ENCODE data around the gene NLRP3. TPM values are rescaled to one million over a fixed set of nuclear protein-coding genes. Genes with fewer than 3 reads are reported as not detected.

Gene NLRP3
- total RNA-seq, 2 experiments from 2014 or later = 7.8 to 8.5 TPM

DNA sequence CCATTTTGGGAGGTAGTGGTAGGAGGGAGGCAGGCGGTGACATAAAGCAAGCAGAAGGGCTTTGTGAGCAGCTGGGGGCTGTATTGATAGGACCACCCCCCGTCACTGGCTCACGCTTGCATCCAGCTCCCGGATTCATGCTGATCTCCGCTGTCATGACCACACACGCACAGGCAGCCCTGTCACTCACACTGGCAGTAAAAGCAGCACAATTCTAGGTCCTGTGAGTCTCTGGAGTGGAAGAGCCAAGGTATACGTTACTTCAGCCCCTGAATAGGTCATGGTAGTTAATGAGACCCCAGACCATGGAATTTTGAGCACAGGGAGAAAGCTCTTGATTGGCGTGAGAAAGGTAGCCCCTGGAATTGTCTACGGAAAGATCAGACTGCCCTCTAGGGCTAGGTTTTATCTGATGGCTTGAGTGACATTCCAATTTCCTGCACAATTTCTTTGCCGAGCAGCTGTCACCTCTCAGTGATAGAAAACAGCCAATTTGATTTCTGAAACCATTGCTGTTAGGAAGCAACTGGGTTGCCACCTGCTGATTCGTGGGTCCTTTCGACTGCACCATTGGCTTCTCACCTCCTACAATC lies 36.6 kb downstream of the NLRP3 start:
- Histone ChIP-seq H3K36me3 (ENCODE audit: insufficient read depth, low read length) (peaks cover 6% of the 10 kb centered on the region), H3K27me3 (ENCODE audit: control insufficient read depth in 1 of 2, insufficient read depth in 2 of 2, low read length in 2 of 2) (no peaks in the 10 kb centered on the region), H3K9me3 (ENCODE audit: control insufficient read depth in 1 of 2, insufficient read depth in 1 of 2, low read length in 2 of 2) (no peaks in the 10 kb centered on the region), H3K4me1 (ENCODE audit: insufficient read depth, low read length) (peaks cover 5% of the 10 kb centered on the region), H3K4me3 (ENCODE audit: low read length) (no peak overlapping the region), H3K27ac (ENCODE audit: low read depth in 1 of 2, low read length in 2 of 2) (no peak overlapping the region)
- Mint-ChIP-seq H3K4me3 (no peak overlapping the region), H3K27ac (no peak overlapping the region), H3K9me3 (no peaks in the 10 kb centered on the region), H3K27me3 (no peaks in the 10 kb centered on the region), H3K4me1 (ENCODE audit: low read depth) (peaks cover 7% of the 10 kb centered on the region), H3K36me3 (ENCODE audit: low read depth) (peaks cover 20% of the 10 kb centered on the region)
- TF ChIP-seq, protein P1, sequence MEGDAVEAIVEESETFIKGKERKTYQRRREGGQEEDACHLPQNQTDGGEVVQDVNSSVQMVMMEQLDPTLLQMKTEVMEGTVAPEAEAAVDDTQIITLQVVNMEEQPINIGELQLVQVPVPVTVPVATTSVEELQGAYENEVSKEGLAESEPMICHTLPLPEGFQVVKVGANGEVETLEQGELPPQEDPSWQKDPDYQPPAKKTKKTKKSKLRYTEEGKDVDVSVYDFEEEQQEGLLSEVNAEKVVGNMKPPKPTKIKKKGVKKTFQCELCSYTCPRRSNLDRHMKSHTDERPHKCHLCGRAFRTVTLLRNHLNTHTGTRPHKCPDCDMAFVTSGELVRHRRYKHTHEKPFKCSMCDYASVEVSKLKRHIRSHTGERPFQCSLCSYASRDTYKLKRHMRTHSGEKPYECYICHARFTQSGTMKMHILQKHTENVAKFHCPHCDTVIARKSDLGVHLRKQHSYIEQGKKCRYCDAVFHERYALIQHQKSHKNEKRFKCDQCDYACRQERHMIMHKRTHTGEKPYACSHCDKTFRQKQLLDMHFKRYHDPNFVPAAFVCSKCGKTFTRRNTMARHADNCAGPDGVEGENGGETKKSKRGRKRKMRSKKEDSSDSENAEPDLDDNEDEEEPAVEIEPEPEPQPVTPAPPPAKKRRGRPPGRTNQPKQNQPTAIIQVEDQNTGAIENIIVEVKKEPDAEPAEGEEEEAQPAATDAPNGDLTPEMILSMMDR (IDR thresholded peaks at IDR 0.05) = no peak
- CTCF ChIA-PET = no interaction called here
- POLR2A ChIA-PET = no interaction called here
- intact Hi-C loops (cut with DNase I, micrococcal nuclease) = no loop called here
- ATAC-seq (ENCODE audit: poor library complexity) (no peak), DNase-seq (no peak)

DNA sequence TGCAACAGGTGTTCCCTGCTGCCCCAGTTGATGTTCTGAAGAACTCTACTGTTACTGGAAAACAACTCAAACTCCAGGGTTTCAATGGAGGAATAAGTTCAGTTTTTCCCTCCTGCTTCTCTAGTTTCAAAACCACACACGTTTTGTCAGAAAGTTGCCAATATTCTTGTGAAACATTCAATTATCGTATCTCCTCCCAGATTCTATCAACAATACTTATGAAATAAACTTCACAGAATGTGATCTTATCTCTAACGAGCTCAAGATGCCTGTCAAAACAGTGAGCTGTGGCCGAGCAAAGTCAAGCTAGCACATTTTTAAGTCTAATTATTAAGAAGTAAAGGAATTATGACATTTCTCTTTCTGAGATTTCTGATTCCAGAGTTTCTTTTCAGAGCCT lies 37.3 kb downstream of the NLRP3 start:
- Histone ChIP-seq H3K36me3 (ENCODE audit: insufficient read depth, low read length) (peaks cover 4% of the 10 kb centered on the region), H3K4me1 (ENCODE audit: insufficient read depth, low read length) (peaks cover 5% of the 10 kb centered on the region), H3K27ac (ENCODE audit: low read depth in 1 of 2, low read length in 2 of 2) (no peak overlapping the region), H3K27me3 (ENCODE audit: control insufficient read depth in 1 of 2, insufficient read depth in 2 of 2, low read length in 2 of 2) (no peaks in the 10 kb centered on the region), H3K4me3 (ENCODE audit: low read length) (no peak overlapping the region), H3K9me3 (ENCODE audit: control insufficient read depth in 1 of 2, insufficient read depth in 1 of 2, low read length in 2 of 2) (no peaks in the 10 kb centered on the region)
- Mint-ChIP-seq H3K36me3 (ENCODE audit: low read depth) (peaks cover 13% of the 10 kb centered on the region), H3K4me3 (no peak overlapping the region), H3K9me3 (no peaks in the 10 kb centered on the region), H3K27me3 (no peaks in the 10 kb centered on the region), H3K4me1 (ENCODE audit: low read depth) (peaks cover 7% of the 10 kb centered on the region), H3K27ac (no peak overlapping the region)
- POLR2A ChIA-PET = no interaction called here
- DNase-seq = no peak
- intact Hi-C loops (cut with DNase I, micrococcal nuclease) = no loop called here
- TF ChIP-seq, protein P1 (IDR thresholded peaks at IDR 0.05) = no peak
- no peak for ATAC-seq (ENCODE audit: poor library complexity)
- CTCF ChIA-PET = no interaction called here

DNA sequence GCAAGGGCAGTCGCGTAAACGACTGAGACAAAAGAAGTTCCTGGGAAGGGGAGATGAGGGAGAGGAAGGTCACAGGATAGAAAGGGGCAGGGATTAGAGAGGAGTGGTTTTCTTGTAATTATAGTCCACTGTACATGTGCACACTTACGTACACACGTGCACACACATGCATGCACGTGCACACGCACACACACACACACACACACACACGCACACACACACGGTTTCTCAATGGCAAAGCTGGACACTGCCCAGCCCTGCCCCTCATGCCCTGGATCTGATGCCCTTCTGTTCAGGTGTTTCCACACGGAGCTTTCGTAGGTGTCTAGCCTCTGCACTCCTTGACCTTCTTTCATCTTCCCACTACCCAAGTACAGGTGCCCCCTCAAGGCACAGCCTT lies 38.0 kb downstream of the NLRP3 start:
- Histone ChIP-seq H3K27ac (ENCODE audit: low read depth in 1 of 2, low read length in 2 of 2) (no peak overlapping the region), H3K27me3 (ENCODE audit: control insufficient read depth in 1 of 2, insufficient read depth in 2 of 2, low read length in 2 of 2) (no peaks in the 10 kb centered on the region), H3K9me3 (ENCODE audit: control insufficient read depth in 1 of 2, insufficient read depth in 1 of 2, low read length in 2 of 2) (no peaks in the 10 kb centered on the region), H3K4me1 (ENCODE audit: insufficient read depth, low read length) (peaks cover 5% of the 10 kb centered on the region), H3K4me3 (ENCODE audit: low read length) (no peak overlapping the region), H3K36me3 (ENCODE audit: insufficient read depth, low read length) (no peaks in the 10 kb centered on the region)
- TF ChIP-seq, protein P1 (IDR thresholded peaks at IDR 0.05) = no peak
- Mint-ChIP-seq H3K4me1 (ENCODE audit: low read depth) (peaks cover 7% of the 10 kb centered on the region), H3K4me3 (no peak overlapping the region), H3K27me3 (no peaks in the 10 kb centered on the region), H3K9me3 (no peaks in the 10 kb centered on the region), H3K27ac (no peak overlapping the region), H3K36me3 (ENCODE audit: low read depth) (peaks cover 6% of the 10 kb centered on the region)
- CTCF ChIA-PET = no interaction called here
- ATAC-seq (ENCODE audit: poor library complexity) (no peak), DNase-seq (no peak)
- intact Hi-C loops (cut with DNase I, micrococcal nuclease) = no loop called here
- POLR2A ChIA-PET = no interaction called here

All from CD4-positive, alpha-beta T cell (primary cell).